ENCODE data around the gene LRRC41. TPM values are rescaled to one million over a fixed set of nuclear protein-coding genes. Genes with fewer than 3 reads are reported as not detected.
A peak's percentile ranks its signal among the peaks of the same experiment; 100 is the strongest.

The LRRC41 gene
- total RNA-seq, 1 donor from 2014 or later = 58.4 TPM

DNA sequence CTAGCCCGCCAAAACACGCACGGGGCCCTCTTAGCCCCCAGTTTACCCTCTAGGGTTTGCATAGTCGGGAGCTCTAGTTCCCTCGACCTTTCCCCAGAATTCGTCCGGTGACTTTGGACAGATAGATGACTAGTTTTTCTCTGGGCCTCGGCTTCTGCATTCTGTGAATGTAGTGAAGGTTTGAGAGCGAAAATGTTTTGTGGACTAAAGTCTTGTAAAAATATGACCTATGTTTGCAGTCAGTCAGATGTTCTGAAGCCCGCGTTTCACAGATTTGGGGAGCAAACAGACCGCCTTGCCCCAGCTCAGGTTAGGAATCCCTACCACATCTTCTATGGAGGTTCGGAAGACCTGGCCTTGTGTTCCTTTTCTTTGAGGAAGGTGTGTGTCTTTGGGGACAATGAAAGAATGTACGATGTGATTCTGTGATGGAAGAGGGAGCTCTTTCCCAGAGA lies 483 bp upstream of the LRRC41 start:
- H3K36me3 ChIP-seq = no peaks in the 10 kb centered on the region
- no peak for DNase-seq (ENCODE audit: extremely low spot score in 2 of 2)
- H3K4me3 ChIP-seq = peak overlapping the region; percentile 75 to 82
- TF ChIP-seq, protein P1, sequence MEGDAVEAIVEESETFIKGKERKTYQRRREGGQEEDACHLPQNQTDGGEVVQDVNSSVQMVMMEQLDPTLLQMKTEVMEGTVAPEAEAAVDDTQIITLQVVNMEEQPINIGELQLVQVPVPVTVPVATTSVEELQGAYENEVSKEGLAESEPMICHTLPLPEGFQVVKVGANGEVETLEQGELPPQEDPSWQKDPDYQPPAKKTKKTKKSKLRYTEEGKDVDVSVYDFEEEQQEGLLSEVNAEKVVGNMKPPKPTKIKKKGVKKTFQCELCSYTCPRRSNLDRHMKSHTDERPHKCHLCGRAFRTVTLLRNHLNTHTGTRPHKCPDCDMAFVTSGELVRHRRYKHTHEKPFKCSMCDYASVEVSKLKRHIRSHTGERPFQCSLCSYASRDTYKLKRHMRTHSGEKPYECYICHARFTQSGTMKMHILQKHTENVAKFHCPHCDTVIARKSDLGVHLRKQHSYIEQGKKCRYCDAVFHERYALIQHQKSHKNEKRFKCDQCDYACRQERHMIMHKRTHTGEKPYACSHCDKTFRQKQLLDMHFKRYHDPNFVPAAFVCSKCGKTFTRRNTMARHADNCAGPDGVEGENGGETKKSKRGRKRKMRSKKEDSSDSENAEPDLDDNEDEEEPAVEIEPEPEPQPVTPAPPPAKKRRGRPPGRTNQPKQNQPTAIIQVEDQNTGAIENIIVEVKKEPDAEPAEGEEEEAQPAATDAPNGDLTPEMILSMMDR (IDR thresholded peaks at IDR 0.05) = no peak
- TF ChIP-seq POLR2A (IDR thresholded peaks at IDR 0.05) = no peak
- TF ChIP-seq POLR2AphosphoS5 (IDR thresholded peaks at IDR 0.05; ENCODE audit: insufficient read depth in 1 of 2, low read depth in 1 of 2) = no peak
- intact Hi-C loops (cut with DNase I) = loop anchor here (2.0 kb wide), 1 partner anchor 37 kb away; the partner anchor contains the start of gene NSUN4
- H3K4me1 ChIP-seq = peaks cover 73% of the 10 kb centered on the region
- H3K9me3 ChIP-seq = no peaks in the 10 kb centered on the region
- H3K27ac ChIP-seq = peak overlapping the region; percentile 98
- no peaks in the 10 kb centered on the region for H3K27me3 ChIP-seq

DNA sequence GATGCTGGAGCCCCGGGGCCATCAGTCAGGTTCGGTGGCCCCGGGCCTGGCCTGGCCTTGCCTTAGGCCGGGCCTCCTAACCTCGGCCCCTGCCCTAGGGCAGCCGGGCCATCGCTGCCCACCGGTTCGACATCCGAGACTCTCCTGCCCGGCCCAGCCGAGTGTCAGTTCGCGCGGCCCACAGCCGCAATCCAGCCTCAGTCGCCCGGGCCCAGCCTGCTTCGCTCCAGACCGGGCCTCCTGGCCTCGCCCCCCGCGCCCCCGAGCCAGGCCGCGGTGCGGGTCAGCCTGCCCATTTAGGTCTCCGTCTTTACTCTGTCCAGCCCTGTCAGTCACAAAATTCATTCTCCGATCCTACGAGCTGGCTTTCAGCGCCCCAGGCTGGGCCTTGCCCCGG lies 777 bp downstream of the LRRC41 start:
- no peak for DNase-seq (ENCODE audit: extremely low spot score in 2 of 2)
- H3K4me3 ChIP-seq = peak overlapping the region; percentile 75 to 82
- H3K4me1 ChIP-seq = peaks cover 65% of the 10 kb centered on the region
- no peaks in the 10 kb centered on the region for H3K9me3 ChIP-seq
- H3K36me3 ChIP-seq = peaks cover 0 to 5% of the 10 kb centered on the region in 2 donors
- TF ChIP-seq, protein P1 (IDR thresholded peaks at IDR 0.05) = no peak
- TF ChIP-seq POLR2A (IDR thresholded peaks at IDR 0.05) (no peak), POLR2AphosphoS5 (IDR thresholded peaks at IDR 0.05; ENCODE audit: insufficient read depth in 1 of 2, low read depth in 1 of 2) (no peak)
- H3K27ac ChIP-seq = peak overlapping the region; percentile 98
- intact Hi-C loops (cut with DNase I) = loop anchor here (2.0 kb wide), 1 partner anchor 38 kb away; the partner anchor contains the start of gene NSUN4
- no peaks in the 10 kb centered on the region for H3K27me3 ChIP-seq

DNA sequence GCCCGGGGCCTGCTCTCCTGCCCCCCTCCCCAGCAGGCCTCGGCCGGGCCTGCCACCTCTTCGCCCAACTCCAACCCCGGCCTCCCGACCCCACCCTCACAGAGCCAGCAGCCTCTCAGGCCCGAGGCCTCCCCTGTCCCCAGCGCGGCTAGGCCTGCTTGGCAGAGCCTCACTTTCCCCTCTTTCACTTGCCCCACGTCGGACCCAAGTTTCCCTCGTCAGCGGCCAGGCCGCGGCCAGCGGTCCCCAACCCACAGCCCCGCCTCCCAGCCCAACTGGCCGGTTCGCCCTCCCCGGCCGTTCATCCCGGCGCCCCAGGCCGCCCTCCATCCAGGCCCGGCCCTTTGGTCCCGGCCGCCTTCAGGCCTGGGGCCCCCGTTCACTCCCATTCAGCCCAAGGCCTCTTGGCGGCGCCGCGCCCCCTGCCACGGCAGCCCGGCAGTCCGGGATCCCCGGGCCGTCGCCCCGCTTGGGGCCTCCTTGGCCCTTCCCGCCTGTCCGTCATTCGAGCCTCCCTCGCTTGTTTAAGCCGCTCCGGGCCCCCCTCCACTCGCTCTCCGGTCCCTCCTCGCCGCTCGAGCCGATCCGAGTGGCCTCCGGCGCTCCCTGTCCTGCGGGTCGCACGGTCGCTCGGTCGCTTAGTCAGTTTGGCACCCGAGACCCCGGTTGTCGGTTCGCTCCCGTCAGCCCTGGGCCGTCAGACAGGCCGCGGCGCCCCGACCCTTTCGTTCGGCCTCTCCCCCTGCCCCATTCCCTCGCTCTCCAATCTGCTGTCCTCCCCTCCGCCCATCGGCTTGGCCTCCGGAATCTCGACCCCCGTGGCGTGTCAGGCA lies 1.4 kb downstream of the LRRC41 start:
- peaks cover 59% of the 10 kb centered on the region for H3K4me1 ChIP-seq
- intact Hi-C loops (cut with DNase I) = loop anchor here (2.0 kb wide), 1 partner anchor 39 kb away; the partner anchor contains the start of gene NSUN4
- no peak for DNase-seq (ENCODE audit: extremely low spot score in 2 of 2)

DNA sequence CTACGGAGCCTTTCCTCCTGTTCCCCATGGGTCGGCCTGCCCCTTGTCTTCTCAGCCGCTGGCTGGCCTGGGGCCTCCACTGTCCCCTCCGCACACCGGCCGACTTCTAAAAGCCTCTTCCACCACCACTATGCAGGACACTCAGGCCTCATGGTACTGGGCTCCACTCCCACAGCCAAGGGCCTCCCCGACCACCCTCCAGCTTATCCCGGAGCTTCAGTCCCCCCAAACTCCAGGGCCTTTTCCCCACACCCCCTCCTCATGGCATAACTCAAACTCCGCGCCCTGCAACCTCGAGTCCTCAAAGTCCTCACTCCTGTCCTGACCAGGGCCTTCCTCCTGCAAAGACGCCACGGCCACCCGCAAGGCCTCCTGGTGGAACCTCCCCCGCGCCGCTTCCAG lies 2.0 kb downstream of the LRRC41 start:
- intact Hi-C loops (cut with DNase I) = no loop called here
- DNase-seq (ENCODE audit: extremely low spot score in 2 of 2) = no peak
- peaks cover 53% of the 10 kb centered on the region for H3K4me1 ChIP-seq

More for the DNA sequence above, 1.4 kb downstream of the LRRC41 start:
- TF ChIP-seq POLR2AphosphoS5 (IDR thresholded peaks at IDR 0.05; ENCODE audit: insufficient read depth in 1 of 2, low read depth in 1 of 2) = peak in 1 of 2 donors; percentile 48
- no peak for TF ChIP-seq POLR2A (IDR thresholded peaks at IDR 0.05)
- TF ChIP-seq, protein P1 (IDR thresholded peaks at IDR 0.05) = no peak
- Histone ChIP-seq H3K9me3 (no peaks in the 10 kb centered on the region), H3K27me3 (no peaks in the 10 kb centered on the region), H3K27ac (peak overlapping the region; percentile 98), H3K36me3 (peaks cover 0 to 12% of the 10 kb centered on the region in 2 donors), H3K4me3 (peak overlapping the region; percentile 75 to 82)

More for the DNA sequence above, 2.0 kb downstream of the LRRC41 start:
- Histone ChIP-seq H3K36me3 (peaks cover 0 to 18% of the 10 kb centered on the region in 2 donors), H3K27me3 (no peaks in the 10 kb centered on the region), H3K4me3 (peak overlapping the region; percentile 75 to 82), H3K9me3 (no peaks in the 10 kb centered on the region), H3K27ac (peak overlapping the region; percentile 98)
- TF ChIP-seq, protein P1 (IDR thresholded peaks at IDR 0.05) = no peak
- TF ChIP-seq POLR2AphosphoS5 (IDR thresholded peaks at IDR 0.05; ENCODE audit: insufficient read depth in 1 of 2, low read depth in 1 of 2) = no peak
- no peak for TF ChIP-seq POLR2A (IDR thresholded peaks at IDR 0.05)
